ENCODE measurements around the gene BRD3.

- TF ChIP-seq CTCF (conservative IDR thresholded peaks at IDR 0.05) (no peak), EZH2 (IDR thresholded peaks at IDR 0.05; ENCODE audit: low read depth) (no peak)
These were observed 6.0 kb downstream of the BRD3 start for GRCh38 chr9:134061688-134062371.
